HG03469 (cell line): Measurements from ENCODE around the gene PAPPA2.
"Not testable (repeated sequence)": the region's sequence is repeated elsewhere in the genome, so short reads cannot be mapped to it uniquely, and the experiment has no call there.

ENCODE experiments used
- ATAC-seq: cut with Tn5 transposase; IDR thresholded peaks from one replicate; pipeline ENCODE4 v1.9.1; 2021; ENCODE audit warnings: mild to moderate bottlenecking, moderate library complexity, moderate number of reproducible peaks; ENCODE audit not compliant: unreplicated experiment

Gene PAPPA2, protein sequence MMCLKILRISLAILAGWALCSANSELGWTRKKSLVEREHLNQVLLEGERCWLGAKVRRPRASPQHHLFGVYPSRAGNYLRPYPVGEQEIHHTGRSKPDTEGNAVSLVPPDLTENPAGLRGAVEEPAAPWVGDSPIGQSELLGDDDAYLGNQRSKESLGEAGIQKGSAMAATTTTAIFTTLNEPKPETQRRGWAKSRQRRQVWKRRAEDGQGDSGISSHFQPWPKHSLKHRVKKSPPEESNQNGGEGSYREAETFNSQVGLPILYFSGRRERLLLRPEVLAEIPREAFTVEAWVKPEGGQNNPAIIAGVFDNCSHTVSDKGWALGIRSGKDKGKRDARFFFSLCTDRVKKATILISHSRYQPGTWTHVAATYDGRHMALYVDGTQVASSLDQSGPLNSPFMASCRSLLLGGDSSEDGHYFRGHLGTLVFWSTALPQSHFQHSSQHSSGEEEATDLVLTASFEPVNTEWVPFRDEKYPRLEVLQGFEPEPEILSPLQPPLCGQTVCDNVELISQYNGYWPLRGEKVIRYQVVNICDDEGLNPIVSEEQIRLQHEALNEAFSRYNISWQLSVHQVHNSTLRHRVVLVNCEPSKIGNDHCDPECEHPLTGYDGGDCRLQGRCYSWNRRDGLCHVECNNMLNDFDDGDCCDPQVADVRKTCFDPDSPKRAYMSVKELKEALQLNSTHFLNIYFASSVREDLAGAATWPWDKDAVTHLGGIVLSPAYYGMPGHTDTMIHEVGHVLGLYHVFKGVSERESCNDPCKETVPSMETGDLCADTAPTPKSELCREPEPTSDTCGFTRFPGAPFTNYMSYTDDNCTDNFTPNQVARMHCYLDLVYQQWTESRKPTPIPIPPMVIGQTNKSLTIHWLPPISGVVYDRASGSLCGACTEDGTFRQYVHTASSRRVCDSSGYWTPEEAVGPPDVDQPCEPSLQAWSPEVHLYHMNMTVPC (N-terminal part only)

DNA sequence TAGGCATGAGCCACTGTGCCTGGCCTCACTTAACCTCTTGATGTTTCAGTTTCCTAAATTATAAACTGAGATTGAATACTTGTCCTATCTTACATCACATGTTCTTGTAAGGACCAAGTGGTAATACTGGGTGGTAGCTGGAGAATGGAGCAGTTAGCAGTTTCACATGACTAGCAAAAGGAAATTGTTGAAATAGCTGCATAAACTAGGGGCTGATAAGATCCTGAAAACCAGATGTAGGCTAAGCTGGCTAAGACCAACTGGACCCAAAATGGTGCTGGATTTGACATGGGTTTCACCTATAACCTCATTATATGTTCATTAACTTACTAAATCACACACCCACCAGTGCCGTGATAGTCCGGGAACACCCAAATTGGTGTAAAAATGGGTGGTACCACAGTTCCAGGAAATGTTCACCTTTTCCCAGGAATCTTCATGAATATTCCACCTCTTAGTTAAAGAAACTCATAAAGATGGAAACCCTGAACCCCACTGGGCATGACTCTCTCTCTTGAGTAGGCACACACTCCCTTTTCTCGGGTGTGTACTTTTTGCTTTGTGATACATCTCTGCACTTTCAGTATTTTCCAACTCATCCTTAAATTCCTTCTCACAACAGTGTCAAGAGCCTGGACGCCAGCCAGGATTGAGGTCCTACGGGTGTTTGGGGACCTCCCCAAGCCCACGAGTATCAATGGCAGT is at the start of gene PAPPA2:
TSS of gene PAPPA2 (plus strand) at position 502 of the 705 bp plus-strand sequence. CDS start 93,148 bp downstream, outside the sequence.
- ATAC-seq: no peak

DNA sequence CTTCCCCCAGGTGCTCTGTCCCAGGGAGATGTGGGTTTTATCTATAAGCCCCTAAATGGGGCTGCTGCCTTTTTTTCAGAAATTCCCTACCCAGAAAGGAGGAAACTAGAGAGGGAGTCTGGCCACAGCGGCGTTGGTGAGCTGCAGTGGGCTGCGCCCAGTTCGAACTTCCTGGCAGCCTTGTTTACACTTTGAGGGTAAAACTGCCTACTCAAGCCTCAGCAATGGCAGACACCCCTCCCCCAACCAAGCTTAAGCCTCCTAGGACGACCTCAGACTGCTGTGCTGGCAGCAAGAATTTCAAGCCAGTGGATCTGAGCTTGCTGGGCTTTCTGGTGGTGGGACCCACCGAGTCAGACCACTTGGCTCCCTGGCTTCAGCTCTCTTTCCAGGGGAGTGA is 46.2 kb upstream of the PAPPA2 start:
- no peak for ATAC-seq

- not testable (repeated sequence) for ATAC-seq
Measured at GRCh38 chr1:176419608-176420007, 43.4 kb upstream of the PAPPA2 start.

- no peak for ATAC-seq
Measured at GRCh38 chr1:176434234-176434633, 28.7 kb upstream of the PAPPA2 start.

DNA sequence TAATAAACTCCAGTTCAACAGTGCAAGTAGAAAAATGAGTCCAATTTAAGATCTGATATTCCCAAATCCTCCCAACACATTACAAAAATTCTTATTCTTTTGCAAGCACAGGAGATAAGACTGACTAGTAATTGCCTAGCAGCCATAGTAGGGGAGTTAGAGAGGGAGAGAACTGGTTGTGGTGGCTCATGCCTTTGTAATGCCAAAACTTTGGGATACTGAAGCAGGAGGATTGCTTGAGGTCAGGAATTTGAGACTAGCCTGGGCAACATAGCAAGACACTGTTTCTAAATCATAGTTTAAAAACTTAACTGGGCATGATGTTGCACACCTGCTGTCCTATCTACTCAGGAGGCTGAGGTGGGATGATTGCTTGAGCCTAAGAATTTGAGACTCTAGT is 26.7 kb upstream of the PAPPA2 start:
- no peak for ATAC-seq

GRCh38 chr1:176440176-176440575 is 22.8 kb upstream of the PAPPA2 start:
- ATAC-seq: no peak

DNA sequence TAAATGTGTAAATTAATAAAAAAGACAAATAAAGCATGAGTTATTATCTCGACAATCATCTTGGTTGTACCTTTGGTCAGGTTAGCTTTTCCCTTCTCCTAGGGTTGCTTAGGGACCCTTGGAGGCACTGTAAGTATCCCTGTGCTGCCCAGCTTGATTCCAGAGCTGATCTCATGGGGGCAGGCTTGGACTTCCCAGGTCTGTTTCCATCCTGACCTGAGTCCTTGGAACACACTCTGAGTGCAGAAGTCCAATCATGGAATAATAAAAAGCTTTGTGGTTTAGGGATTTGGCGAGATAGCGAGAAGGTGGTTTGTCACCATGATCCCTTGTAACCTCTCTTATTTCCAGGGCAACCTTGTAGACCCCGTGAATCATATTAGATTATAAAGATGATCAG is 18.7 kb upstream of the PAPPA2 start:
- no peak for ATAC-seq

DNA sequence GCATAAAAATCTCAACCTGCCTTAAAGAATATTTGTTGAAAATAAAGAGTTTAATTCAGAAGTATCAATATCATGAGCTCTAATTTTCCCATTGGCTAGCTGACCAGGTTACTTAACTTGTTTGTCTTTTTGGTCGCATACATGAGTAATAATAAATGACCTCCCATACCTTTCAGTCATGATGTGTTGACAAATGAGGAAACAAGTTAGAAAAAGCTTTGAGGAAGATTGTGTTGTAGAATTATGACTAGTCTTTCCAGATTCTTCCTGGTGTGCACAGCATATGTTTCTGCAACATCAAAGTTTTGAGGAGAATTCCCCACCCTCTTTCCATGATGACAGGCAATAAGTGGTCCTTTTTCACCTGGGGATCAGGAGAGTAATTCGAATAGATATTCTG is 17.6 kb upstream of the PAPPA2 start:
- ATAC-seq: no peak

DNA sequence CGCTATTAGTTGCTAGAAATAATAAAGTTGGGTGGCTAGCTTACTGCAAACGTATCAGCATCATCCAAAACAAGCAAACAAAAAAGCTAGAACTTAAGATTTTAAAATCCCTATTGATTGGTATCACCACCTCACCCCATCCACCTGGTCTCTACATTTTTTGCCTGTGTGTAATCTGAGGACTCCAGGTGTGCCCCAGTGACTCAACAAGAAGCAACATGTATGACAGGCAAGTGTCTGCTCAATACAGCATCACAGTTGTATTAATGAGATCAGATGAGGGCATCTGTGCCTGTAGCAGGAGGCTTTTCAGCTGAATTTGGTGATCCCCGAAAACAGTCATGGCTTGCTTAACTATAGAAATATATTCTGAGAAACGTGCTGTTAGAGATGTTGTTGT is 14.6 kb upstream of the PAPPA2 start:
- ATAC-seq: no peak

GRCh38 chr1:176450526-176450925 is 12.4 kb upstream of the PAPPA2 start:
- no peak for ATAC-seq

GRCh38 chr1:176451741-176452140 is 11.2 kb upstream of the PAPPA2 start:
- ATAC-seq: not testable (repeated sequence)

DNA sequence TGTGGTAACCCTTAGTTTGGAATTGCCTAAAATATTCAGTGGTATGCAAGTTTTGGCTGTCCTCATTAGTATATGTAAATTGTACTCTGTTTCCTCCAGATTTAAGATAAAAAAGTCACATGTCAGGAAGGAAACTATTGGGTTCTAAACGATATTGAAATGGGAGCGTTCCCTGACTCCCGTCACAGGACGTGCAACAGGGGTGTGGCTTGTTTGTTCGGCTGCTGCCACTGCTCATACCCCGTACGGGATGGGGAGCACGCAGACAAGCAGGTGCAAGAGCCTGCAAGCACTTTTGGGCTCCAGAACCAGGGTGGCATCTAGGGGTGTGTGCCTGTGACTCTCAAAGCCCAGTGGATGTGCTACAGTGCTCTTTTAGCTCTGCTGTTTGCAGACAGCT is 6.2 kb upstream of the PAPPA2 start:
- ATAC-seq: no peak

DNA sequence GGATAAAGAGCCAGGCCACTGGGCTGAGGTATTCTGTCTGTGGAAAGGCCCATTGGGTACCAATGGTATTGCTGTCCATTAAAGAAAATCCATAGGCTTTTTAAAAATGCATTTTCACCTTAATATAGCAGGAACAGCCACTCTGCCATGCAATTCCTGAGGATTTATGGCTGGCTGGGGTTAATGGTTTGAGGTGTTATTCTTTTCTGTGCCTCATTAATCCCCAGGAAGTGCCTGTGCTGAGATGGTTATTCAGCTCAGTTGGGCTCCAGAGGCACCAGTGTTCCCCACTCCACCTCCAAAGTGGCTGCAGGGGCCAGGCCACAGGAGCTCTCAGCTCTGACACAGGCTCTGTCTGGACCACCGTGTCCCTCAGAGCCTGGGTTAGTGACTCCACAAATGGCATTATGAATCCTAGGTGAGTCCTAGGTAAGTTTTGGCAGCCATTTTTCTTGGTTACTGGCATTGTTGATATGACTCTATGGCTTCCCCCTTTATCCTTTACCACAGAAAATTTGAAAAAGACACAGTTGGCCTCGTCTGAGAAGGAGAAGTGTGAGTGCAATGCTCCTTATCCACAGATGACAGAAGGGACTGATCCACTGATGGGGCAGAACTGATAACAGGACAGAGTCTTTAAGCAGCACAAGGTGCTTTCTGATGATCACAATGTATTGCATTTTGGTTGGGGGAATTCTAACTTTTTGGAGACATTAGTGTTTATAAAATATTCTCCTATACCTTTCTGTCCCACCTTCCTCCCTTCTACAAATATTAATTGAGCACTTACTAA is 2.2 kb upstream of the PAPPA2 start:
- no peak for ATAC-seq

DNA sequence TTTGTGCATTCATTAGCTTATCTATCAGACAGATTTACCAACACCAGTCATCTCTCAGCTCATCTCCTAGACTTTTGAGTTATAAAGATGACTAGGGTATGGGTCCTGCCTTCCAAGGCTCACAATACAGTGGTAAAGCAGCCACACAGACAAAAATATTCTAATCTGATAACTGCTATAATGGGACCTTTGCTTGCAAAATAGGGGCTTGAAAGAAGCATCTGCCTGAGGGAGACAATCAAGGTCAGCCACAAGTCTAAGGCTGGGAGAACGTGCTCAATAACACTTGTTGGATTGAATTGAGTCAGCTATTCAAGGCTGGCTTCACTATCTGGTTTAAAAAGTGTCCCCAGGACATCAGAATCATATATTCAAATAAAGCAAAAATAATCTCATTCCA is 1.4 kb upstream of the PAPPA2 start:
- ATAC-seq: no peak

DNA sequence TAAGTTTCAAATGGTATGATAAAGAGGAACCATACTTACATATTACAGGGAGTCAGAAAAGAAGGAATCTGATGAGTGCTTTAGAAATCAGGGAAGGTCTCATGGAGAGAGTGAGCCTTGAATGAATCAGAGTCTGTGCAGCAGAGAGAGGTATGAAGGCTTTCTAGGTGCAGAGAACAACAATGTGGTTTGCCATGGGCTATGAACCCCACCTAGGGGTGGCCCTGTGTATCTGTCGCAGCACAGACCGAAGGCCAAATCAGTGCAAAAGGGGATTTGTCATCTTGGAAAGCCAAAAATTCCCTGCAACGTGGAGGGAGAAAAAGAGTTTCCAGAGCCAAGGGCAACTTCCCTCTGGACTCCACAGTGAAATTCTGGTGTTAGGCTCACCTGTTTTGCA is 3.5 kb downstream of the PAPPA2 start:
- ATAC-seq: peak; percentile 50

GRCh38 chr1:176469450-176470010 is 6.6 kb downstream of the PAPPA2 start:
- no peak for ATAC-seq

DNA sequence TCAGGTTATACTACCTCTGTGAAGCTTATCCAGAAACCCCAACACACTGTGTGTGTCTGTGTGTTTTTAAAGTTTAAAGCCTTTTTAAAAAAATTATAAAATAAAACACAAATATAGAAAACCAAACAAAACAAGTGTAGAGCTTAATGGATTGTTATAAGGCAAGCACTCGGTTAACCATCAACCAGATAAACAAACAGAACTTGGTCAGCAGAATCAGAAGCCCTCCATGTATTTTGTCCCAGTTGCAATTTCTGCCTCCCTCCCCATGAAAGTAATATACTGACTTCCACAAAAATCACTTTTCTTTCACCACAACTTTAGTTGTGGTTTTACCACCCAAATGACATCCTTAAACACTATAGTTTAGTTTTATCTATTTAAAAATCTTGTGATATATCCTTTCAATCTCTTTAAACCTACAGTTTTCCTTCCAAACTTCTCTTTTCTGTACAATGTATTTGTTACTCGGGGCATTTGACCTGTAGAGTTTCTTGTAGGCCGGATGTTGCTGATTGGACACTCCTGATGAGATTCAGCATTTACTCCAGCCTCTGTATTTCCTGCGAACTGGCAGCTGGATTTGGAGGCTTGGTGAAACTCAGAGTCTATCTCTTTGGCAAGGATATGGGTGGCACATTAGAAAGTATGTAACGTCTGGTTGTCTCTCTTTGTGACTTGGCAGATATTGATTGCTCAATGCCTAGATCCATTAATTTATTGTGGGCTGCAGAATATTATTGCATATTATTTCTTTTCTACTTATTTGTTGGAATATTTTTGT is 8.6 kb downstream of the PAPPA2 start:
- no peak for ATAC-seq

DNA sequence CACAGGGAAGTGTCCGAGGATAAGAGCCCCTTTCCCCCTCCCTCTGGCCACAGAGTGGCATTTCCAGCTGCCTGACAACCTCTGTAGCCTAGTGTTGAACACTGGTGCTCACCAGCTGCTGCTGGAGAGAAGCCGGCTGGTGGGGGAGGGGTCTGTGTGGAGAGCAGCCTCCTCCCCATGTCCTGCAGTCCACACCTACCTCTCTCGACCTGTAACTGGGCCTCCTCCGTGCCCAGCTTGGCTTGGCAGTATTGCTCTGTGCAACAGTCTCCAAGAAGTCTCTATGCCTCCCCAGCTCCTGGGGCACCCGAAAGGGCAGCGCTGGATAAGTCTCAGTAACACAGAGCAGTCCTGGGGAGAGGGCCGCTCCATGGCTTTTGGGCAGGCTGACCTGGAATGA is 17.0 kb downstream of the PAPPA2 start:
- ATAC-seq: no peak

DNA sequence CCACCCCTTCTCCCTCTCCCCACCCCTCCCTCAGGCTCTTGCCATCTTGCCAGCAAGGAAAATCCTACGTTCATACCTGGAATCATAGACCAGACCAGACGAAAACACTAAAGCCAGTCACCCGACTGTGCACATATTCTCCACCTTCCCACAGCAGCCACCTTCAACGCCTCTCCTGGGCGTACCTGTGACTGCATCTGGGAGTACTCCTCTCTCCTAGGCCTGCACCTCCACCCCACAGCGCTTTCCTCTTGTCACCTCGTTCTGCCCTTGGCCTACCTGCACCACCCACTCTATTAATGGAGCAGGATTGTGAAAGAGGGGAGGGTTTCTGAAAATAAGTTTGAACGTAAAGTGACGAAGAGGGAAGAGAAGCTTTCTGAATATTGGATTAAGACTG is 17.8 kb downstream of the PAPPA2 start:
- ATAC-seq: no peak
